GM11168 (cell line): ENCODE results near the gene VAPB.

Source experiments
- in situ Hi-C: fragments of 300-500 bp; cut with MboI; formaldehyde crosslinking; loops from one replicate; pipeline ENCODE4 v1.12.0; 2022; ENCODE audit warnings: low sequenced_read_pairs; ENCODE audit not compliant: unreplicated experiment

The VAPB gene

GRCh38 chr20:58432186-58432954, 43.3 kb downstream of the VAPB start:
- in situ Hi-C loops = no loop called here

GRCh38 chr20:58433029-58433647, 44.1 kb downstream of the VAPB start:
- in situ Hi-C loops = no loop called here

GRCh38 chr20:58433759-58434158, 44.7 kb downstream of the VAPB start:
- in situ Hi-C loops = no loop called here

GRCh38 chr20:58434326-58434725, 45.3 kb downstream of the VAPB start:
- in situ Hi-C loops = no loop called here

- in situ Hi-C loops = no loop called here
These were observed 46.2 kb downstream of the VAPB start for GRCh38 chr20:58435237-58435636.

GRCh38 chr20:58436868-58437645, 48.0 kb downstream of the VAPB start:
- in situ Hi-C loops = no loop called here

GRCh38 chr20:58438970-58439808, 50.2 kb downstream of the VAPB start:
- in situ Hi-C loops = no loop called here

GRCh38 chr20:58440021-58440767, 51.2 kb downstream of the VAPB start:
- in situ Hi-C loops = no loop called here

GRCh38 chr20:58441723-58442122, 52.7 kb downstream of the VAPB start:
- in situ Hi-C loops = no loop called here

- in situ Hi-C loops = no loop called here
These were observed 55.8 kb downstream of the VAPB start for GRCh38 chr20:58444746-58445255.

GRCh38 chr20:58446264-58446959, 57.4 kb downstream of the VAPB start:
- in situ Hi-C loops = no loop called here

- in situ Hi-C loops = no loop called here
These were observed 57.9 kb downstream of the VAPB start for GRCh38 chr20:58446960-58447265.

- in situ Hi-C loops = no loop called here
These were observed 58.7 kb downstream of the VAPB start for GRCh38 chr20:58447511-58448391.

GRCh38 chr20:58448958-58449357, 59.9 kb downstream of the VAPB start:
- in situ Hi-C loops = no loop called here

- in situ Hi-C loops = no loop called here
These were observed 60.7 kb downstream of the VAPB start for GRCh38 chr20:58449681-58450221.

- in situ Hi-C loops = no loop called here
These were observed 61.2 kb downstream of the VAPB start for GRCh38 chr20:58450254-58450653.

- in situ Hi-C loops = no loop called here
These were observed 63.7 kb downstream of the VAPB start for GRCh38 chr20:58452667-58453255.
